Smooth muscle cell (in vitro differentiated cells): ENCODE measurements around the gene LDB2. TPM values are rescaled to one million over a fixed set of nuclear protein-coding genes. Genes with fewer than 3 reads are reported as not detected.

Experiments used
- DNase-seq: peaks from one replicate; lab custom pipeline; 2025; ENCODE audit not compliant: unreplicated experiment; lab: John Stamatoyannopoulos, UW
- H2AFZ ChIP-seq: fragments of 200-600 bp; sonication (generic); 2 replicates; pipeline ENCODE4 v1.6.0; 2016; ENCODE audit warnings: antibody characterized with exemption, low read depth, mild to moderate bottlenecking
- H3F3A ChIP-seq: fragments of 200-600 bp; sonication (generic); 2 replicates; pipeline ENCODE4 v1.6.0; 2017; ENCODE audit warnings: antibody characterized with exemption, low read depth
- H3K27ac ChIP-seq: fragments of 200-600 bp; sonication (generic); 2 replicates; pipeline ENCODE4 v1.5.1; 2016; ENCODE audit warnings: low read depth, mild to moderate bottlenecking
- H3K27me3 ChIP-seq: fragments of 200-600 bp; sonication (generic); 2 replicates; pipeline ENCODE4 v1.6.1; 2016; ENCODE audit warnings: low read depth, mild to moderate bottlenecking
- H3K36me3 ChIP-seq: fragments of 200-600 bp; sonication (generic); 2 replicates; pipeline ENCODE4 v1.5.1; 2016; ENCODE audit warnings: low read depth
- H3K4me1 ChIP-seq: fragments of 200-600 bp; sonication (generic); 2 replicates; pipeline ENCODE4 v1.5.1; 2016; ENCODE audit warnings: low read depth
- H3K4me2 ChIP-seq: fragments of 200-600 bp; sonication (generic); 2 replicates; pipeline ENCODE4 v1.6.0; 2016; ENCODE audit warnings: mild to moderate bottlenecking
- H3K4me3 ChIP-seq: fragments of 200-600 bp; sonication (generic); 2 replicates; pipeline ENCODE4 v1.5.1; 2016; ENCODE audit warnings: mild to moderate bottlenecking
- H3K79me2 ChIP-seq: fragments of 200-600 bp; sonication (generic); 2 replicates; pipeline ENCODE4 v1.6.0; 2016; ENCODE audit warnings: low read depth, mild to moderate bottlenecking
- H3K9ac ChIP-seq: fragments of 200-600 bp; sonication (generic); 2 replicates; pipeline ENCODE4 v1.6.0; 2016; ENCODE audit warnings: low read depth
- H3K9me3 ChIP-seq: fragments of 200-600 bp; sonication (generic); replicated peaks from 2 replicates; pipeline ENCODE4 v1.5.1; 2016; ENCODE audit warnings: low read depth
- H4K20me1 ChIP-seq: fragments of 200-600 bp; sonication (generic); 2 replicates; pipeline ENCODE4 v1.6.0; 2016; ENCODE audit warnings: low read depth
- CTCF ChIP-seq: fragments of 200-600 bp; sonication (generic); IDR thresholded peaks from 2 replicates; pipeline ENCODE4 v1.5.1; 2017; ENCODE audit warnings: borderline replicate concordance, mild to moderate bottlenecking, antibody characterized with exemption; ENCODE audit not compliant: insufficient read depth, poor library complexity, severe bottlenecking
- WGBS: methylation state at CpG from one replicate; pipeline ENCODE4 v1.1.7; 2016; ENCODE audit warnings: low lambda C conversion rate; 5-methylcytosine and 5-hydroxymethylcytosine counted together
- polyA plus RNA-seq: library from polyadenylated mRNA; unstranded; fragments of >200 nt; fragmentation: Nextera tagmentation; extraction: Ambion mirVana; gene quantifications from 2 replicates; pipeline ENCODE4 v1.2.1, GENCODE V29; 2016
- total RNA-seq: library from RNA; depleted of rRNA; stranded (reverse); fragments of >200 nt; gene quantifications from 2 replicates; pipeline ENCODE4 v1.2.3, GENCODE V29; 2014

Gene LDB2
- total and polyA plus RNA-seq, 2 experiments from 2014 or later = 30.6 to 61.5 TPM

GRCh38 chr4:16745887-16746286, 152.6 kb downstream of the LDB2 start:
- H3K4me2 ChIP-seq = no peak overlapping the region
- no peak for TF ChIP-seq CTCF
- H3K27ac ChIP-seq = no peak overlapping the region
- H3K36me3 ChIP-seq = no peaks in the 10 kb centered on the region
- H3K79me2 ChIP-seq = no peaks in the 10 kb centered on the region
- no peaks in the 10 kb centered on the region for H3K9me3 ChIP-seq
- WGBS = 96% methylated on average over 3 of the region's 3 CpGs
- H2AFZ ChIP-seq = no peak overlapping the region
- no peak overlapping the region for H3K9ac ChIP-seq
- no peaks in the 10 kb centered on the region for H3K27me3 ChIP-seq
- H3F3A ChIP-seq = no peaks in the 10 kb centered on the region
- no peak overlapping the region for H3K4me3 ChIP-seq
- no peaks in the 10 kb centered on the region for H4K20me1 ChIP-seq
- DNase-seq = no peak
- no peaks in the 10 kb centered on the region for H3K4me1 ChIP-seq

- 85% methylated on average over 7 of the region's 7 CpGs for WGBS
- no peak for TF ChIP-seq CTCF
- DNase-seq = no peak
Measured at GRCh38 chr4:16745009-16745635, 153.3 kb downstream of the LDB2 start.

GRCh38 chr4:16741287-16741686, 157.2 kb downstream of the LDB2 start:
- TF ChIP-seq CTCF = no peak
- H2AFZ ChIP-seq = no peak overlapping the region
- no peak overlapping the region for H3K9ac ChIP-seq
- no peaks in the 10 kb centered on the region for H3K27me3 ChIP-seq
- peaks cover 2% of the 10 kb centered on the region for H4K20me1 ChIP-seq
- H3K4me2 ChIP-seq = no peak overlapping the region
- WGBS = 98% methylated on average over 3 of the region's 3 CpGs
- no peaks in the 10 kb centered on the region for H3K79me2 ChIP-seq
- H3K36me3 ChIP-seq = no peaks in the 10 kb centered on the region
- no peak overlapping the region for H3K4me3 ChIP-seq
- no peak for DNase-seq
- no peaks in the 10 kb centered on the region for H3F3A ChIP-seq
- no peak overlapping the region for H3K27ac ChIP-seq
- no peaks in the 10 kb centered on the region for H3K9me3 ChIP-seq
- H3K4me1 ChIP-seq = no peaks in the 10 kb centered on the region

More at GRCh38 chr4:16745009-16745635, 153.3 kb downstream of the LDB2 start:
- Histone ChIP-seq H3F3A (no peaks in the 10 kb centered on the region), H3K9ac (no peak overlapping the region), H3K4me3 (no peak overlapping the region), H2AFZ (no peak overlapping the region), H3K27me3 (no peaks in the 10 kb centered on the region), H3K79me2 (no peaks in the 10 kb centered on the region), H3K36me3 (no peaks in the 10 kb centered on the region), H3K4me1 (no peaks in the 10 kb centered on the region), H3K9me3 (no peaks in the 10 kb centered on the region), H3K27ac (no peak overlapping the region), H3K4me2 (no peak overlapping the region), H4K20me1 (no peaks in the 10 kb centered on the region)

GRCh38 chr4:16739997-16740624, 158.3 kb downstream of the LDB2 start:
- no peak for TF ChIP-seq CTCF
- no peak overlapping the region for H3K4me3 ChIP-seq
- no peak overlapping the region for H3K4me2 ChIP-seq
- no peaks in the 10 kb centered on the region for H3K36me3 ChIP-seq
- no peak for DNase-seq
- no peak overlapping the region for H3K9ac ChIP-seq
- no peak overlapping the region for H3K27ac ChIP-seq
- no peaks in the 10 kb centered on the region for H3K79me2 ChIP-seq
- WGBS = 93% methylated on average over 8 of the region's 8 CpGs
- H4K20me1 ChIP-seq = peaks cover 3% of the 10 kb centered on the region
- no peaks in the 10 kb centered on the region for H3K27me3 ChIP-seq
- no peak overlapping the region for H2AFZ ChIP-seq
- H3F3A ChIP-seq = no peaks in the 10 kb centered on the region
- H3K9me3 ChIP-seq = no peaks in the 10 kb centered on the region
- H3K4me1 ChIP-seq = no peaks in the 10 kb centered on the region
